Keratinocyte (primary cell): ENCODE data around the gene ANO9.

Experiments used
- CTCF ChIP-seq, 3 experiments: IDR thresholded peaks in 1 of 3; conservative IDR thresholded peaks in 1 of 3; optimal IDR thresholded peaks in 1 of 3; 2 replicates in 2 of 3; 3 replicates in 1 of 3; pipeline versions ENCODE3 to v1.5.1; 2011; ENCODE audit warnings: low read length in 3 of 3, mild to moderate bottlenecking in 3 of 3, moderate library complexity in 2 of 3, control low read depth in 1 of 3, inconsistent platforms in 1 of 3; ENCODE audit not compliant: insufficient read depth in 2 of 3; ENCODE audit errors: extremely low read depth in 1 of 3
- EZH2 ChIP-seq: IDR thresholded peaks from one replicate; pipeline ENCODE4 v1.6.1; 2012; ENCODE audit warnings: inconsistent platforms, mild to moderate bottlenecking, low read length, moderate library complexity

- no peak for TF ChIP-seq CTCF (optimal IDR thresholded peaks at IDR 0.05 in 1 of 3, IDR thresholded peaks at IDR 0.05 in 1 of 3, conservative IDR thresholded peaks at IDR 0.05 in 1 of 3; ENCODE audit: extremely low read depth in 1 of 3, insufficient read depth in 2 of 3, low read length in 3 of 3)
- TF ChIP-seq EZH2, result no peak
Observed at GRCh38 chr11:490186-490929, 48.5 kb upstream of the ANO9 start.
